Mesodermal cell (in vitro differentiated cells): Measurements from ENCODE around the gene CD22.

Experiments used
- H3K27ac ChIP-seq: 2 replicates; pipeline ENCODE4 v1.7.0; 2013; ENCODE audit warnings: mild to moderate bottlenecking, low read depth, low read length, moderate library complexity; ENCODE audit not compliant: severe bottlenecking
- H3K36me3 ChIP-seq: 2 replicates; pipeline ENCODE4 v1.7.1; 2013; ENCODE audit warnings: mild to moderate bottlenecking, low read length, moderate library complexity; ENCODE audit not compliant: control insufficient read depth, insufficient read depth
- H3K4me1 ChIP-seq: one replicate; pipeline ENCODE4 v1.7.1; 2013; ENCODE audit warnings: mild to moderate bottlenecking, low read length; ENCODE audit not compliant: insufficient read depth, control insufficient read depth, poor library complexity, severe bottlenecking
- H3K4me3 ChIP-seq: 2 replicates; pipeline ENCODE4 v1.7.0; 2013; ENCODE audit warnings: low read length, control low read depth, mild to moderate bottlenecking; ENCODE audit not compliant: insufficient read depth, poor library complexity, severe bottlenecking; ENCODE audit errors: extremely low read depth
- H3K9me3 ChIP-seq: 2 replicates; pipeline ENCODE4 v1.7.1; 2013; ENCODE audit warnings: mild to moderate bottlenecking, low read length, moderate library complexity; ENCODE audit not compliant: control insufficient read depth
- WGBS, 2 experiments: methylation state at CpG; one replicate each; pipeline ENCODE4 v1.1.5; 2013; ENCODE audit warnings: missing lambda C conversion rate in 2 of 2; ENCODE audit not compliant: insufficient coverage in 2 of 2; 5-methylcytosine and 5-hydroxymethylcytosine counted together

Gene CD22

DNA sequence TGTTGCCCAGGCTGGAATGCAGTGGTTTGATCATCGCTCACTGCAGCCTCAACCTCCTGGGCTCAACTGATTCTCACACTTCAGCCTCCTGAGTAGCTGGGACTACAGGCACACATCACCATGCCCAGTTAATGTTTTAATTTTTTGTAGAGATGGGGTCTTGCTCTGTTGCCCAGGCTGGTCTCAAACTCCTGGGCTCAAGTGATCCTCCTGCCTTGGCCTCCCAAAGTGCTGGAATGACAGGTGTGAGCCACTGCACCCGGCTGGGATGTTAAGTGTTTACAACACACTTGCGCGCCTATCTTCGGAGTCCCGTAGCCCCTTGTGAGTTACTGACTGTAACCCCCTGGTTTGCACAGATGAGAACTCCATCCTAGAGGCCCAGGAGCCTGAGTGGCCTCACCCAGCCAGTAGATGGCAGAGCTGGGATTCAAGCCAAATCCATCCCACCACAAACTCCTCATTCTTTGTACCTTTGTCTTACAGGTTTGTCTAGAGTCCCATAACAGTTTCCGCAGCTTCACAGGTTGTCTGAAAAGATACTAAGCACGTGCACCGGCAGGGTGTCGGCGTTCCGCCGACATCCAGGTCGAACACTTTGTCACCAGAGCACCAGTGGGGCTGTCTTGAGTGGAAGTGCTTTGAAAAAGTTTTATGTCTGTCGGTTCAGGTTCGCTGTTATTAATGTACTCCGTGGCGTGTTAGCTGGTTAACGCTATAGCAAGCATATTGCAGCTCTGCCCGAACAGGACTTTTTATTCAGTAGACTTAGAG lies 22.3 kb upstream of the CD22 start:
- Histone ChIP-seq H3K4me1 (peaks cover 5% of the 10 kb centered on the region), H3K9me3 (no peaks in the 10 kb centered on the region), H3K27ac (no peak overlapping the region), H3K4me3 (no peak overlapping the region), H3K36me3 (no peaks in the 10 kb centered on the region)
- WGBS, 2 experiments = 83 to 91% methylated on average over 19 to 20 of the region's 20 CpGs

DNA sequence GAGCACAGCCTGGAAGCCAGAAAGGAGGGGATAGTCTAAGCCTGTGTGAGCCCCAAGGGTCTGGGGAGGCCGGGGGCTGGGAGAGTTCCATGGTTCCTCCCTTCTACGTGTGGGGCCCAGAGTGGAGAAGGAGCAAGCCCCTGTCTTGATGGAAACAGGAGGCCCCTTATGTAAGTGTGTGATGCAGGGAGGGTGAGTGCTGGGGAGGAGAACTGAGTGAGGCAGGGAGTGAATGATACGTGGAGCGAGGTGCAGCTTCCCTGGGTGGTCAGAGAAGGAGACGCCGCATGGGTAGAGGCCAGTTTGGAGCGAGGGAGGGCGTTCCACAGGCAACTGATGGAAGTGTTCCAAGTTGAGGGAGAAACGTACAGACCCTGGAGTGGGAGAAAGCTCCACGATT lies 21.1 kb upstream of the CD22 start:
- H3K27ac ChIP-seq = no peak overlapping the region
- WGBS, 2 experiments = 87 to 88% methylated on average over 6 to 10 of the region's 10 CpGs
- H3K4me3 ChIP-seq = no peak overlapping the region
- no peaks in the 10 kb centered on the region for H3K9me3 ChIP-seq
- H3K4me1 ChIP-seq = peaks cover 5% of the 10 kb centered on the region
- H3K36me3 ChIP-seq = no peaks in the 10 kb centered on the region

GRCh38 chr19:35308910-35309309 lies 20.1 kb upstream of the CD22 start:
- peak overlapping the region; percentile 66 for H3K27ac ChIP-seq
- no peaks in the 10 kb centered on the region for H3K36me3 ChIP-seq
- peaks cover 5% of the 10 kb centered on the region for H3K4me1 ChIP-seq
- no peaks in the 10 kb centered on the region for H3K9me3 ChIP-seq
- H3K4me3 ChIP-seq = no peak overlapping the region
- WGBS, 2 experiments = 75 to 82% methylated on average over 7 of the region's 7 CpGs

GRCh38 chr19:35309481-35310279 lies 19.3 kb upstream of the CD22 start:
- Histone ChIP-seq H3K9me3 (no peaks in the 10 kb centered on the region), H3K4me1 (peaks cover 5% of the 10 kb centered on the region), H3K4me3 (no peak overlapping the region), H3K36me3 (no peaks in the 10 kb centered on the region), H3K27ac (peak overlapping the region; percentile 66)
- 90 to 94% methylated on average over 35 to 45 of the region's 47 CpGs for WGBS, 2 experiments

GRCh38 chr19:35310331-35310730 lies 18.7 kb upstream of the CD22 start:
- Histone ChIP-seq H3K9me3 (no peaks in the 10 kb centered on the region), H3K4me1 (peaks cover 5% of the 10 kb centered on the region), H3K27ac (no peak overlapping the region), H3K4me3 (no peak overlapping the region), H3K36me3 (no peaks in the 10 kb centered on the region)
- 94 to 99% methylated on average over 8 to 12 of the region's 12 CpGs for WGBS, 2 experiments

GRCh38 chr19:35310811-35311465 lies 18.0 kb upstream of the CD22 start:
- H3K4me1 ChIP-seq = peaks cover 5% of the 10 kb centered on the region
- no peaks in the 10 kb centered on the region for H3K9me3 ChIP-seq
- H3K4me3 ChIP-seq = no peak overlapping the region
- 90 to 91% methylated on average over 1 to 4 of the region's 10 CpGs for WGBS, 2 experiments
- no peak overlapping the region for H3K27ac ChIP-seq
- no peaks in the 10 kb centered on the region for H3K36me3 ChIP-seq

DNA sequence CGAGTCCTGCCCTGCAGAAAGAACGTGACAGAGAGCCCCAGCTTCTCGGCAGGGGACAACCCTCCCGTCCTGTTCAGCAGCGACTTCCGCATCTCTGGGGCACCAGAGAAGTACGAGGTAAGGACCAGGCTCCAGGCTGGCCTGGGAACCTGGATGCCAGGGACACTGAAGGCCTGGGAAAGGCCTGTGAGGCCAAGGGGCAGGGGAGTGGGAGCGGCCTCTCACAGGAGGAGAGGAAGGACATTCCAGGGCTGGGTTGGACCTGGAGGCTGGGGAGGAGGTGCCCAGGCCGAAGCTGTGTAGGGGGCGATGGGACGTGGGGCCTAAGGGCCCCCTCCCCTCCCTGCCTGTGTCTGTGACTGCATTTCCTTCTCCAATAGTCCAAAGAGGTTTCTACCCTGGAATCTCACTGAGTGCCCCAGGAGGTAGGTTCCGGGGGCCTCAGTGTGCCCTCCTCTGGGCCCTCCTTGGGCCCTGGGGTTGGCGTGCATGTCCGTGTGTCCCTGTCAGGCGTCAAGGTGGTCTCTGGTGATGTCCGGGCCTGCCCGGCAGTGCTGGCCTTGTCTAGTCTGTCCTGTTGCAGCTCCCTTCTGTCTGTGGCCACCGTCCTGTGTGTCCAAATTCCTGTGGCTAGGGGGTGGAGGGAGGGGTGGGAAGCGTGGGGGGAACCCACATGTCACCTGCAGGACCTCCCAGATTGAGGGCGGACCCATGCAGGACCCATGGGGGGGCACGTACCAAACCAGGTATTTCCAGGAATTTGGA lies 16.9 kb upstream of the CD22 start:
- H3K4me1 ChIP-seq = peaks cover 1% of the 10 kb centered on the region
- no peak overlapping the region for H3K4me3 ChIP-seq
- 85 to 90% methylated on average over 19 to 20 of the region's 21 CpGs for WGBS, 2 experiments
- H3K27ac ChIP-seq = no peak overlapping the region
- H3K9me3 ChIP-seq = no peaks in the 10 kb centered on the region
- no peaks in the 10 kb centered on the region for H3K36me3 ChIP-seq

GRCh38 chr19:35313587-35313986 lies 15.4 kb upstream of the CD22 start:
- WGBS, 2 experiments = 81 to 94% methylated on average over 5 to 7 of the region's 7 CpGs
- H3K9me3 ChIP-seq = no peaks in the 10 kb centered on the region
- H3K4me1 ChIP-seq = no peaks in the 10 kb centered on the region
- H3K4me3 ChIP-seq = no peak overlapping the region
- H3K27ac ChIP-seq = no peak overlapping the region
- H3K36me3 ChIP-seq = no peaks in the 10 kb centered on the region

- Histone ChIP-seq H3K4me1 (peaks cover 4% of the 10 kb centered on the region), H3K4me3 (no peak overlapping the region), H3K36me3 (no peaks in the 10 kb centered on the region), H3K9me3 (no peaks in the 10 kb centered on the region), H3K27ac (no peak overlapping the region)
- WGBS, 2 experiments = 83 to 96% methylated on average over 7 to 8 of the region's 8 CpGs
Measured at GRCh38 chr19:35314031-35314430, 15.0 kb upstream of the CD22 start.

DNA sequence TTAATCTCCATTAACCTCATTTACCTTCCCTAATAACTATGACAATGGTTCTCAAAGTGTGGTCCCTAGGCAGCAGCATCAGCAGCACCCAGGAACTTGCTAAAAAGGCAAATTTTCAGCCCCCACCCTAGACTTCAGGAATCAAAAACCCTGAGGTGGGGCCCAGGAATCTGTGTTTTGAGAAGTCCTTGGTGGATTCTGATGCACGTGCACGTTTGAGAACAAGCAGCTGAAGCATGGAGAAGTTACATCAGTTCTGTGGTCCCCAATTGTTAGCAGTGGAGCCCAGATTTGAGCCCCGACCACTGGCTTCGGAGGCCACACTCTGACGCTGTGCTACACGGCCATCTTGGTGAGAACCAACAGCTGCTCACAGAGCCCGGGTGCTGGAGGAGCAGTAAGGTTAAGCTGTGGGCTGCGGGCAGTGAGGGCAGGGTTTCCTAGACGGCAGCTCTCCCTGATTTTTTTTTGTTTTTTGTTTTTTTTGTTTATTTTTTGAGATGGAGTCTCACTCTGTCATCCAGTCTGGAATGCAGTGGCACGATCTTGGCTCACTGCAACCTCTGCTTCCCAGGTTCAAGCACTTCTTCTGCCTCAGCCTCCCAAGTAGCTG lies 14.0 kb upstream of the CD22 start:
- 92 to 95% methylated on average over 8 of the region's 10 CpGs for WGBS, 2 experiments
- no peaks in the 10 kb centered on the region for H3K36me3 ChIP-seq
- no peak overlapping the region for H3K27ac ChIP-seq
- H3K4me3 ChIP-seq = no peak overlapping the region
- no peaks in the 10 kb centered on the region for H3K9me3 ChIP-seq
- H3K4me1 ChIP-seq = peaks cover 7% of the 10 kb centered on the region
